HG02981 (cell line): ENCODE data around the gene COL21A1.

Source experiments
- ATAC-seq: cut with Tn5 transposase; IDR thresholded peaks from one replicate; pipeline ENCODE4 v1.9.1; 2021; ENCODE audit warnings: mild to moderate bottlenecking, moderate library complexity; ENCODE audit not compliant: unreplicated experiment

The COL21A1 gene

DNA sequence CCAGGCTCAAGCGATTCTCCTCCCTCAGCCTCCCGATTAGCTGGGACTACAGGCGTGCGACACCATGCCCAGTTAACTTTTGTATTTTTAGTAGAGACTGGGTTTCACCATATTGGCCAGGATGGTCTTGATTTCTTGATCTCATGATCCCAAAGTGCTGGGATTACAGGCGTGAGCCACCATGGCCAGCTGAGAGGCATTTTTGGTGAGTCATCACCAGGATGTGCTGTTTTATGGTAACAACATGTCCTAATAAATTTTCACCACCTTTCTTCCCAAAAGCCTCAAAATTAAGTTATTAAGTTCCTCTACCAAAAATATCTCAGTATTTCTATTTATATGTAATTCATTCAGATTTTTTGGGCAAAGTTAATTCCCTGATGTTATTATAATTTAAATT, 53.5 kb downstream of the COL21A1 start:
- ATAC-seq, result no peak

DNA sequence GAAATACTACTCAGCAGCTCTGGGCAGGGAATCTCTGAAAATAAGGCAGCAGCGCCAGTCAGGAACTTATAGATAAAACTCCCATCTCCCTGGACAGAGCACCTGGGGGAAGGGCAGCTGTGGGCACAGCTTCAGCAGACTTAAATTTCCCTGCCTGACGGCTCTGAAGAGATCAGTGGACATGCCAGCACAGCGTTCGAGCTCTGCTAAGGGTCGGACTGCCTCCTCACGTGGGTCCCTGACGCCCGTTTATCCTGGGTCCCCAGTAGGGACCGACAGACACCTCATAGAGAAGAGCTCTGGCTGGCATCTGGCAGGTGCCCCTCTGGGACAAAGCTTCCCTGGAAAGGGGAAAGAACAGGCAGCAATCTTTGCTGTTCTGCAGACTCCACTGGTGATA, 59.0 kb downstream of the COL21A1 start:
- ATAC-seq, result no peak

DNA sequence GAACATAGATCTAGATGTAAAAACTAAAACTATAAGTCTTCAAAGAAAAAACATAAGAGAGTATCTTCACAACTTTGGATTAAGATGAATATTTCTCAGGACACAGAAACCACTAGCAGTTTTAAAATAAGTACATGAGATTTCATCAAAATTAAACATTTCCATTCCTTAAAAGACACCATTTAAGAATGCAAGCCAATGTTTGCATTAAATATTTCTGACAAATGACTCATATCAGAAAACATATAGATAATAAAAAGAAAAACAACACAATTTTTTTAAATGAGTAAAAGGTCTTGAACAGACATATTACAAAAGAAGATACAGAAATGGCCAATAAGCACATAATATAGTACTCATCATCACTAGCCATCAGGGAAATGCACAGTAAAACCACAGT, 59.7 kb downstream of the COL21A1 start:
- ATAC-seq, result no peak

DNA sequence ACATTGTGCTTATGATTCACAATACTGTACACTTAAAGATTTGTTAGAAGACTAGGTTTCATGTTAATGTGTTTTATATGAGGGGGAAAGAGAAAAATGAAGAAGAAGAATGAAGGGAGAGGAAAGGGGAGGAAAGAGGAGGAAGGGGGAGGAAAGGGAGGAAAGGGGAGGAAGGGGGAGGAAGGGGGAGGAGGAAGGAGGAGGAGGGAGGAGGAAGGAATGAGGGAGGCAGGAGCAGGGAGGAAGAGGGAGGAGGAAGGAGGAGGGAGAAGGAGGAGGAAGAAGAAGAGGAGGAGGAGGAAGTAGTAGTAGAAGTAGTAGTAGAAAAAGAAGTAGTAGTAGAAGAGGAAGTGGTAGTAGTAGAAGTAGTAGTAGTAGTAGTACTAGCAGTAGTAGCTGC, 70.6 kb downstream of the COL21A1 start:
- no peak for ATAC-seq

DNA sequence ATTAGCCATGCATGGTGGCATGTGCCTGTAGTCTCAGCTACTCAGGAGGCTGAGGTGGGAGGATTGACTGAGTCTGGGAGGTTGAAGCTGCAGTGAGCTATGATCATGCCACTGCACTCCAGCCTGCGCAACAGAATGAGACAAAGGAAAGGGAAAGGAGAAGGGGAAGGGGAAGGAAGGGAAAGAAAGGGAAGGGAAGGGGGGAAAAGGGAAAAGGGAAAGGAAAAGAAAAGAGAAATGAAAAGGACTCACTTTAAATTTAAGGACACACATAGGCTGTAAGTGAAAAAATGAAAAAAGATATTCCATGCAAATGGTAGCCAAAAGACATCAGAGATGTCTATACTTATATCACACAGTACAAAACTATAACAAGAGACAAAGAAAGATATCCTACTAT, 74.2 kb downstream of the COL21A1 start:
- ATAC-seq, result no peak

DNA sequence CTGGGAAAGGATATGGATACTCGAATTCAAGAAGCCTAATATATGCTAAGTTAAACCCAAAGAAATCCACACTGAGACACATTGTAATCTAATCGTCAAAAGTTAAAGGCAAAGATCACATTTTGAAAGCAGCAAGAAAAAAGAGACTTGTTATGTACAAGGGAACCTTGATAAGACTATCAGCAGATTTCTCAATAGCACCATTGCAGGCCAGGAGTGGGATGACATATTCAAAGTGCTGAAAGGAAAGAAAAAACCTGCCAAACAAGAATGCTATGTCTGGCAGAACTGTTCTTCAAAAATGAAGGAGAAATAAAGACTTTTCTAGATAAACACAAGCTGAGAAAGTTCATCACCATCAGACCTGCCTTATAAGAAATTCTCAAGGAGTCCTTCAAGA, 75.2 kb downstream of the COL21A1 start:
- ATAC-seq, result no peak

DNA sequence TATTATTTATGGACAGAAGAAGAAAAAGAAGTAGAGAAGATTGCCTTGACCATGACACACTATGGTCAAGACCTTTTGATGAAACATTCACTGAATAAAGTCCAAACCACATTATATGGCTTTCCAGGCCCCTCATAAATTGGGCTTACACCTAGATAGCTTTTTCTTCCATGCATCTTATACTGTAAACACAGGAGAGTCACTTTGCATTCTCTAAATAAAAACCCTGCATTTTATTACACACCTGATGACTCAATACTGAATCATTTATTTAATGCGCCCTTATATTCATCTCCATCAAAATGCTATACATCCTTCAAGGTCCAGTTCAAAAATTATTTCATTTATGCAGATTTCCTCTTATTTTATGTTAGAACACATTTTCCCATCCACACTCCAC, 78.0 kb downstream of the COL21A1 start:
- ATAC-seq, result no peak

DNA sequence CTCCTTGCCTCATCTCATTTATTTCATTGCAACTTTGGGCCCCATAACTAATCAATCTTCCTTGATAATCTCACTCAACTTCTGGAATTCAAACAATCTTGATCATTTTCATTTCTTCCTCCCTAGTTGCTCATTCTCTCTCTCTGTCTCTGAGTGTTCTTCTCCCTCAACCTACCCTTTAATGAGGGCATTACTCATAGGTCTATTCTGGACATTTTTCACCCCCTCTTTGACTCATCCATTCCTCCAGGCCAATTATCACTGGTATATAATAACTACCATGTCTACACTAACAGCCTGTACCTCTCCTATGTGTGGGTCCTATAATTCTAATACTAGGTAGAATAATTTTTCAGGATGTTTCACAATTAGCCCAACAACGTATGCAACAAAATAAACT, 78.8 kb downstream of the COL21A1 start:
- ATAC-seq, result no peak

DNA sequence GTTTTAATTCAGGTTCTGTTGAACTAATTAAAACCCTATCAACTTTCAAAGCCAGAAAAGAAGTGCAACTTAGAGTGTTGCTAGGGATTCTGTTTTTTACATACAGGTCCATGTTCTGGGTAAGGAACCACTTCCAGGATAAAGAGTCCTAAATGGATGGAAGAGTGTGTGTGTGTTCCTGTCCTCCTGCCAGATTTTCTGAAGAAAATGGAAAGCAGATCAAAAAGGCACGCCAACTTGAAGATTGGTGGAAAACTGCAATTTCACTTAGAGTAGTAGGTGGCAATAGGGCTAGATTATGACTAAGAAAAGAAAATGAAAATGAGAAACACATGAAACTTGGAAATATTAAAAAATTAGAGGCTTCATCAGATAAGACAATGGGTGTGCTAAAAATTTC, 85.3 kb downstream of the COL21A1 start:
- ATAC-seq, result no peak

DNA sequence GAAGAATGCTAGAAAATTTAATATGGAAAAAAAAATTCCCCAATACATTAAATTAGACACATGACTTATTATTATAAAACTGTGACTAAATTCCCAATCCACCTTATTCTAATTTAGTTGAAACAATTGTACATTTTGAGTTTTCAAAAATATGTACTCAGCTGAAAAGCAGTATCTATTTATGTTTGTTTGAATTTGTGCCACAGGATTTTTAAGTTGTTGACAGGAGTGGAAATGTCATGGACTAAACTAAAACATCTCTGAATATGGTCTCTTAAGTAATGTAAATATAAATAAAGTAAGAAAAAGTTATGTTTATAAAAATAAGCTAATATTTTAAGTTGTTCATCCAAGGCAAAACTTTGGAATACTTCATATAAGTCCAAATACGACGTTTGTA, 86.9 kb downstream of the COL21A1 start:
- ATAC-seq, result no peak

DNA sequence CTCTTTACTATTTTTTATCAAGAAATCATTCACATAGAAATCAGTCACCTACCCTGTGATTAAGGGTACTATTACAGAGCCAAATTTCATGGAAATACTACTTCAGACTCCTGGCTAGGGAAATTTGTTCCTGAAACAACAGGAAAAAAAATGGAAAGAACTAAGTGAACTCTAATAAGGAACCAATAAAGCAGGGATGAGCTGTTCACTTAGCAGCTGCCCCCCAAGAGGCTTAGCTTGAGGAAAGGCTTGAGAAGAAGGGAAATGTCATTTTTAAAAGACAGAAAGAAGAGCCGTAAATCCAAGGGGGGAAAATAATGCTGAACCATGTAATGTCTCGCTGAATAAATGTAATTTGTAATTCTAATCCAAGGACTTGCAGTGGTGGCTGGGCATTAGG, 88.8 kb downstream of the COL21A1 start:
- ATAC-seq, result no peak

DNA sequence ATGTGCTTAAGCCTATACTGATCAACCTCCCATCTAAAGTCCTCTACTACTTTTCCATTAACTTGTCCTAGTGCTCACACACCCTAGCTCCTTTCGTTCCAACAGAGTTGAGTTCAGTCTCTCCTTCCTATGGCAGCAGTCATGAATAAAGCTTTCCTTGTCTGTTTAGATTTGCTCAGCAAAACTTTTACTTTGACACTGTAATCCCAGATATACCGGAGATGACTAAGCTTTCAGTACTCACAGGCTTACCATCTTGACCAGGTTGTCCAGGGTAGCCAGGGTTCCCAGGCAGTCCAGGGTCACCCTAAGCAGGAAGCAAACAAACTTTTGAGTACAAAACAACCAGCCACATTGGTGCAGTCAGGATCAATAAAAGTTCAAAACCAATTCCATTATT, 90.7 kb downstream of the COL21A1 start:
- ATAC-seq, result no peak

DNA sequence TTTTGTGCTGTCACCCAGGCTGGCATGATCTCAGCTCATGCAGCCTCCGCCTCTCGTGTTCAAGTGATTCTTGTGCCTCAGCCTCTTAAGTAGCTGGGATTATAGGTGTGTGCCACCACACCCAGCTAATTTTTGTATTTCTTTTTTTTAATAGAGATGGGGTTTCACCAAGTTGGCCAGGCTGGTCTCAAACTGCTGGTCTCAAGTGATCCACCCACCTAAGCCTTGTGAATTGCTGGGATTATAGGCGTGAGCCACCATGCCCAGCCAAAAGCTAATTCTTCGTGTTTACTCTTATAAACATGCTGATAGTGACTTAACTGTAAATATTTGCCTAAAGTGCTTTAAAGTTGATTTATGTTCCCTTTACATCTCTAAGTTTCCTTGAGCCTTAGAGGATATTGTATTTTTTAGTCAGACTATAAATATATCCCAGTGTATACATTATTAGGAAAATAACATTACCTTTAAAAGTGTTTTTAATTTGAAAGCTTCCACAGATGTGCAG, 91.7 kb downstream of the COL21A1 start:
- ATAC-seq, result no peak

DNA sequence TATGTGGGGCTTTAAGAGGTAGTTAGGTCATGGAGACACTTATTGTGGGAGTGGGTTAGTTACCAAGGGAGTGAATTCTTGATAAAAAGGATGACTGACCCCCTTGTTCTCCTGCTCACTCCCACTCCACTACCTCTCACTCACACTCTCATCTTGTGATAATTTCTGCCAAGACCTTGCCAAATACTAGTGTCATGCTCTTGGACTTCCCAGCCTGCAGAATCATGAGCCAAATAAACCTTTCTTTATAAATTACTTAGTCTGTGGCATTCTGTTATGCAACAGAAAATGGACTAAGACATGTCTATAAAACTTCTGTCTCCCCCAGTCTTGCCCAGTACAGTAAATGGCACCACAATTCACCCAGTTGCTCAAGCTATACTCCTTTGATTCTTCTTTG, 93.3 kb downstream of the COL21A1 start:
- ATAC-seq, result no peak

DNA sequence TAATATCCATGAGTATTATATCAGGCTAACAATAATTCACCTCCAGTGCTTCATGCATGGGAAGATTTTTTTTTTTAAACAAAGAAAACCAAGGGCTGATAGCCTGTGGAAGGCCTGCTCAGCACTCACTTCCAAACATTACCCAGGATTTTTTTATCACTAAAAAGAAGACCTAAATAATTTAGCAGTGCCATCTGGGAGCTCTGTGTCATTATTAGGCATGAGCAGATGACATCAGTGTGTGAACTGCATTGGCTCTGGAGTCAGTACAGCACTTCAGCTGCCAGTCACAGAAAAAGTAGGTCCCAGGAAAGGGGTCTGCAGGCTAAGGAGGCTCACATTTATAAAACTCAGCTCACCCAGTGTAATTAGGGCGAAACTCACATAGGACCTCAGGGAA, 94.8 kb downstream of the COL21A1 start:
- ATAC-seq, result no peak

DNA sequence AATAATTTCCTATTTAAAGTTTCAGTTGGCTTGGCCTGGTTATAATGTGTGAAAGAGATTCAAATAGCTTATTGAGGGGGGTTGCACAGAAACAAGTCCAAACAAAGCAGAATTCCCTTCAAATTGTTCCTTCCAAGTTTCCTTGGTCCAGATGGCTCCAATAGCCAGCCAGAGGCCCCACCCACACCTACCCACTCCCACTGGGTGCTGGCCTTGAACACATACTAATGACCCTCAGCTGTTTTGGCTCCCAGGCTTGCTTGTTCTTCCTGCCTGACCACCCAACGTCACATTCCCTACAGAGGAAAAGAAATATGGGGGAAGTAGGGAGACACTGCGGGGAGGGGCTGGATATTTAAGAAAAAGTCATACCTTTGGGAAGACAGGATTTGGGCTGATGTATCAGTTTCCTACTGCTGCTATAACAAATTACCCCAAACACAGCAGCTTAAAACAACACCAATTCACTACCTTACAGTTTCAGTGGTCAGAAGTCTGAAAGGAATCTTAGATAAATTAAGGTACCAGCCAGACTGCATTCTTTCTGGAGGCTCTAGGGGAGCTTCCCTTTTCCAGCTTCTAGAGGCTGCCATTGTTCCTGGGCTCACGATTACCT, 95.7 kb downstream of the COL21A1 start:
- ATAC-seq, result no peak

DNA sequence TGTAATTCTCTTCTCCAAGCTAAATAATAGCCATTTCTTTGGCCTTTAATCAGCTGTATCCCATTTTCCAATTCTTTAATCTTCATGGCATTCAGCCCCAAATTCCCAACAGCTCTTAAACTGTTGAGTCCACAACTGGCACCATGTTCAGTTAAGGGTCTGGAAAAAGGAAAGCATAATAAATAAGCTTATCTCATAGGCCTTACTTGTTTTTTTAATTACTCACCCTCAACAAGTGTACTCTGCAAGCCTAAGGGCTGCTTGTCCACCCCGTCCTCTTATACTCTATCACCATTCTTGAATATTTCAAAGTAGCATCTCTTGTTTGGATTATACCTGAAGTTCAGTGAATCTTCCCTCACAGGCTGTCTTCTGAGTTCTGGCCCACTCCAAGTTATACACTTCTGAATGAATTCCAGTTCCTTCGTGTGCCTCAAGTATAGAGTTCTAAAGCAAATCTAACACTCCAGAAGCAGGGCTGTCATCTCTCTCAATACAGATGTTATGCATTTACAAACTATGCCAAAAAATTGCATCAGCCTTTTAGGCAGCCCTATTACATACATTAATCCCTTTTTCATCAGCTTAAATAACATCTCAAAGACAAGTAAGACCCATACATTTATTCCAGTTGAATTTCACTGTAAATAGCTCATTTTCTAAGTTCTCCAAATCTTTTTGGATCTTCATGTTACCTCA, 98.7 kb downstream of the COL21A1 start:
- ATAC-seq, result no peak

DNA sequence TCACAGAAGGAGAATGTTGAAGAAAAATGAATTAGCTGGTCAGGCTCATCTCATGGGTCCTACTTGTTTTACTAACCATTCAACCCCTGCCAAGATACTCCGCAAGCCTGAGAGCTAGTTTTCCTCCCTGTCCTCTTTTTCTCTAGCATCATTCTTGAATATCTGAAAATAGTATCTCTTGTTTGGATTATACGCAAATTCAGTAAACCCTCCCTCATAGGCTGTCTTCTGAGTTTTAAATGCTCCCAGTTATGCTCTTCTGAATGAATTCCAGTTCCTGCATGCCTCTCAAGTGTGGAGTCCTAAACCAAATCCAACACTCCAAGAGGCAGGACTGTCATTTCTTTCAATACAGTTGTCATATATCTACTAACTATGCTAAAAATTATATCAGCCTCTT, 99.6 kb downstream of the COL21A1 start:
- no peak for ATAC-seq

DNA sequence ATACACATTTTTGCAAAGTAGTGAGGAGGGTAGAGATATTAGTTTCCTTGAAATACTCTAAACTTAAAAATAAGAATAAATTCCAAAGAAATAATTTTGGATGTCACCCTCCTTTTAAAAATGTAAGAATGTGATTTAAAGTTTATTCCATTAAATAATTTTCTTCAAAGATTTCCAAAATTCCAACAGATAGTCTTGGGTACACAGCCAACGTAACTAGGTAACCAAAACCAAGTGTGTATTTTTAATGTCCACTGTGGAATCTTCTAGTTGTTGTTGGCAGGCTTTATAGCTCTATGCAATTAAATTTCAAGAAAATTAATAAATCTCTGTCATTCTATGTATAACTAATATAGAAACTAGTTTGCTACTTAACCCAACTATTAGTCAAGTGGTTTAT, 101.3 kb downstream of the COL21A1 start:
- no peak for ATAC-seq

DNA sequence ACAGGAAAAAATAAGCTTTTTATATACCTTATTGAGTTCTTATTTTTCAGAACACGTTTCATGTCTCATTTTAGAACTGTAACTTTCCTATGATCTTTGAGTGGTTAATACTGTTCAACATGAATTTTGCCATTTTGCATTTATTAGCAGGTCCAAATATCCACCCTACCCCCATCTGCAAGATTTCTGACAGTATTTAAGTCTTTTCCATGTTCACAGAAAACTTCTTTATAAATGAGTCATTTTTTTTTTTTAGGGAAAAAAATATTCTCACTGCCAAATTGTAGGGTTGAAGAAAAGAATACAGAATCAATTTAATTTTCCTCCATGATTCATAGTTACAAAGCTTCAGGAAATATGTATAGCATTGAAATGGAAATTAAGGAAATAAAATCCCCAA, 101.8 kb downstream of the COL21A1 start:
- ATAC-seq, result no peak

DNA sequence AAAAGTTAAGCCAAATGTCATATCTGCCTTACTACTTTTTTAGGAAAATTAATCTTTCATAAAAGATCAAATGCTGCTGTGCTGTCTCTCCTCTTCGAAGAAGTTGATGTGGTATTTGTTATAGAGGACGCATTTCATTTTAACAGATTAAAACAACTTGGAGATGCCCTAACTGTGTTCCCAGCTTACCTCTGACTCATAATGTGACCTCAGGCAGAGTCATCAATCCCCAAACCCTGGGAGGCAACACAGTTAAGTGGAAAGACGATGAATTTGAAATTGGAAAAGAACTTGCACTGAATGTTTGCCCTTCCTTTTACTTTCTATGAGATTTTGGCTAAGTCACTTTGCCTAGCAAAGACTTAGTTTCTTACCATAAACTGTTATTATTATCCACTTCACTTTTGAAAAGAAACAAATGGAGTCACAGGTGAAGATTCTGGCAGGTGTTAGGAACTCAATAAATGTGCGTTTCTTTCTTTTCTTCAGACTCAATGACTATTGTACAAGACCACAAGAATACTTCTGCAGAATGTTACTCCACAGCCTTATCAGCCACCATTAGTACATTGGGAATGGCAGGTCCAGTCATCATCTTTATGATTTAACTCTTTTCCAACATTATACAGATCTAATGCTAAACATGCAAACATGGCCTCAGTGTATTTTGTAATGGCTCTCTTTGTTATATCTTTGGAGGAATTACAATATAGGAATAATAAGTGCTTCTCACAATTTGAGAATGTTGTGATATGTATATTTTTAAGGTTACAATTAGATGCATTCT, 102.6 kb downstream of the COL21A1 start:
- ATAC-seq, result no peak

DNA sequence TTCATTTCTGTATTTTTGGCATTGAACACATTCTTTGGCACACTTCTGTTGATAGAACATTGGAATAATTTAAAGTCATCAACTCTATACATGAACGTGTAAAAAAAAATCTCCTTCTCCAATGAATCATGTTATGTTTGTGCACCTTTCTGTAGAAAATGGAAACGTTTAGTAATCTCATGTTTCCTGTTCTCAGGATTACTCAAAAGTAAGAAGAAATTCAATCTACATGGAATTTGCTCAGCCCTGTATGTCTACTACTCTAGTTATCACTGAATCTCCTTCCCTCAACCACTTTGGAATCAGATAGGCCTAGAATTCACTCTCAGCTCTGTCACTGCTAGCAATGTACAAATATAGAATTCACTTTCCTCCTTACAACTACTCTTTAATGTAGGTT, 103.6 kb downstream of the COL21A1 start:
- no peak for ATAC-seq
